GM23338 (cell line): ENCODE data around the gene HIBADH. TPM values are rescaled to one million over a fixed set of nuclear protein-coding genes. Genes with fewer than 3 reads are reported as not detected.

Experiments
- ATAC-seq: fragments of 200-7000 bp; cut with Tn5 transposase; 3 replicates; pipeline ENCODE4 v1.9.1; 2020
- DNase-seq: peaks from one replicate; pipeline ENCODE4 v3.0.0-alpha.2; 2015; ENCODE audit warnings: low spot score
- H2AFZ ChIP-seq: fragments of 200-600 bp; sonication (generic); 2 replicates; pipeline ENCODE4 v1.8.0; 2016; ENCODE audit warnings: antibody characterized with exemption, mild to moderate bottlenecking, moderate library complexity
- H3F3A ChIP-seq: fragments of 200-600 bp; sonication (generic); replicated peaks from 2 replicates; pipeline ENCODE4 v1.8.0; 2017; ENCODE audit warnings: antibody characterized with exemption, mixed run types, low read depth
- H3K27ac ChIP-seq: fragments of 200-600 bp; sonication (generic); 2 replicates; pipeline ENCODE4 v1.6.1; 2016; ENCODE audit warnings: low read depth
- H3K27me3 ChIP-seq: fragments of 200-600 bp; sonication (generic); 2 replicates; pipeline ENCODE4 v1.8.0; 2016; ENCODE audit warnings: mild to moderate bottlenecking, mixed run types, moderate library complexity; ENCODE audit not compliant: insufficient read depth
- H3K36me3 ChIP-seq: fragments of 200-600 bp; sonication (generic); 2 replicates; pipeline ENCODE4 v1.8.0; 2016; ENCODE audit warnings: mild to moderate bottlenecking; ENCODE audit not compliant: insufficient read depth
- H3K4me1 ChIP-seq: fragments of 200-600 bp; sonication (generic); 2 replicates; pipeline ENCODE4 v1.8.0; 2016; ENCODE audit warnings: mild to moderate bottlenecking, moderate library complexity; ENCODE audit not compliant: insufficient read depth
- H3K4me2 ChIP-seq: fragments of 200-600 bp; sonication (generic); 2 replicates; pipeline ENCODE4 v1.7.1; 2017; ENCODE audit warnings: mixed run types
- H3K4me3 ChIP-seq: fragments of 200-600 bp; sonication (generic); 2 replicates; pipeline ENCODE4 v1.6.1; 2016; ENCODE audit warnings: mixed run types
- H3K79me2 ChIP-seq: fragments of 200-600 bp; sonication (generic); replicated peaks from 2 replicates; pipeline ENCODE4 v1.8.0; 2017; ENCODE audit warnings: mild to moderate bottlenecking; ENCODE audit not compliant: insufficient read depth
- H3K9me2 ChIP-seq: fragments of 200-600 bp; sonication (generic); 2 replicates; pipeline ENCODE4 v1.8.0; 2017; ENCODE audit not compliant: insufficient read depth
- H4K20me1 ChIP-seq: fragments of 200-600 bp; sonication (generic); replicated peaks from 2 replicates; pipeline ENCODE4 v1.8.0; 2017; ENCODE audit warnings: mild to moderate bottlenecking; ENCODE audit not compliant: insufficient read depth
- H3K27ac Mint-ChIP-seq: 2 replicates; pipeline ENCODE4 v1.8.0; 2020; ENCODE audit warnings: inconsistent platforms, mild to moderate bottlenecking, moderate library complexity, mixed read lengths
- H3K27me3 Mint-ChIP-seq: 3 replicates; pipeline ENCODE4 v1.8.0; 2022; ENCODE audit warnings: low read depth, mild to moderate bottlenecking, moderate library complexity, mixed read lengths, inconsistent platforms; ENCODE audit not compliant: insufficient read depth, poor library complexity
- H3K36me3 Mint-ChIP-seq: 3 replicates; pipeline ENCODE4 v1.8.0; 2021; ENCODE audit warnings: low read depth, mild to moderate bottlenecking, inconsistent platforms, moderate library complexity, mixed read lengths
- H3K4me1 Mint-ChIP-seq: 3 replicates; pipeline ENCODE4 v1.8.0; 2020; ENCODE audit warnings: mild to moderate bottlenecking, inconsistent platforms, mixed read lengths
- H3K4me3 Mint-ChIP-seq: 3 replicates; pipeline ENCODE4 v1.8.0; 2021; ENCODE audit warnings: moderate library complexity, mild to moderate bottlenecking, inconsistent platforms, mixed read lengths
- H3K9me3 Mint-ChIP-seq: 3 replicates; pipeline ENCODE4 v1.8.0; 2020; ENCODE audit warnings: moderate library complexity, mild to moderate bottlenecking, inconsistent platforms, mixed read lengths
- CREB1 ChIP-seq: fragments of 250-450 bp; sonication (Bioruptor Pico); IDR thresholded peaks from 2 replicates; pipeline ENCODE4 v1.5.0; 2020; ENCODE audit warnings: low read depth, mild to moderate bottlenecking, moderate library complexity
- EZH2 ChIP-seq: fragments of 200-600 bp; sonication (generic); IDR thresholded peaks from one replicate; pipeline ENCODE4 v1.8.0; 2017; ENCODE audit warnings: antibody characterized with exemption, mild to moderate bottlenecking, low read depth; ENCODE audit not compliant: unreplicated experiment
- EZH2phosphoT487 ChIP-seq: fragments of 200-600 bp; sonication (generic); IDR thresholded peaks from one replicate; pipeline ENCODE4 v1.8.1; 2018; ENCODE audit warnings: antibody characterized with exemption; ENCODE audit not compliant: unreplicated experiment
- JUNB ChIP-seq: IDR thresholded peaks from one replicate; pipeline ENCODE4 v1.6.1; 2016; ENCODE audit warnings: antibody characterized with exemption; ENCODE audit not compliant: unreplicated experiment
- NANOG ChIP-seq: IDR thresholded peaks from 2 replicates; pipeline ENCODE4 v1.6.1; 2016; ENCODE audit warnings: antibody characterized with exemption, borderline replicate concordance
- POLR2AphosphoS5 ChIP-seq: IDR thresholded peaks from 2 replicates; pipeline ENCODE4 v1.6.1; 2016; ENCODE audit warnings: antibody characterized with exemption, low read depth
- STAT1 ChIP-seq: IDR thresholded peaks from one replicate; pipeline ENCODE4 v1.6.1; 2016; ENCODE audit warnings: antibody characterized with exemption; ENCODE audit not compliant: unreplicated experiment
- ZNF114 ChIP-seq: fragments of 250-450 bp; sonication (Bioruptor Pico); IDR thresholded peaks from 2 replicates; pipeline ENCODE4 v1.5.0; 2020; ENCODE audit warnings: mild to moderate bottlenecking, moderate library complexity
- ZNF331 ChIP-seq: fragments of 250-450 bp; sonication (Bioruptor Pico); IDR thresholded peaks from 2 replicates; pipeline ENCODE4 v1.5.0; 2020; ENCODE audit warnings: low read depth, mild to moderate bottlenecking, moderate library complexity
- polyA plus RNA-seq: library from polyadenylated mRNA; unstranded; fragments of >200 nt; fragmentation: Nextera tagmentation; extraction: Ambion mirVana; gene quantifications from 2 replicates; pipeline ENCODE4 v1.2.1, GENCODE V29; 2016
- total RNA-seq: library from RNA; depleted of rRNA; stranded (reverse); fragments of >200 nt; shearing (Covaris generic); gene quantifications from 2 replicates; pipeline ENCODE4 v1.2.3, GENCODE V29; 2014
- TF ChIP-seq, protein P1 (sequence below): fragments of 250-450 bp; sonication (Bioruptor Pico); IDR thresholded peaks from 2 replicates; pipeline ENCODE4 v1.5.0; 2020; ENCODE audit warnings: mild to moderate bottlenecking, moderate library complexity
- TF ChIP-seq, protein P2 (sequence below), 2 experiments: fragments of 200-600 bp in 1 of 2; sonication (generic) in 1 of 2; conservative IDR thresholded peaks; 2 replicates each; pipeline versions ENCODE4 v1.5.1 to v1.6.1; 2016 to 2017; ENCODE audit warnings: antibody characterized with exemption in 2 of 2, low read depth in 2 of 2, mild to moderate bottlenecking in 2 of 2, moderate library complexity in 1 of 2
- TF ChIP-seq, protein P3 (sequence below): IDR thresholded peaks from 2 replicates; pipeline ENCODE4 v1.6.1; 2016; ENCODE audit warnings: antibody characterized with exemption
- TF ChIP-seq, protein P4 (sequence below): IDR thresholded peaks from one replicate; pipeline ENCODE4 v1.6.1; 2018; ENCODE audit warnings: antibody characterized with exemption; ENCODE audit not compliant: unreplicated experiment

The HIBADH gene
- total and polyA plus RNA-seq, 2 experiments from 2014 or later: 31.3 to 57.0 TPM

DNA sequence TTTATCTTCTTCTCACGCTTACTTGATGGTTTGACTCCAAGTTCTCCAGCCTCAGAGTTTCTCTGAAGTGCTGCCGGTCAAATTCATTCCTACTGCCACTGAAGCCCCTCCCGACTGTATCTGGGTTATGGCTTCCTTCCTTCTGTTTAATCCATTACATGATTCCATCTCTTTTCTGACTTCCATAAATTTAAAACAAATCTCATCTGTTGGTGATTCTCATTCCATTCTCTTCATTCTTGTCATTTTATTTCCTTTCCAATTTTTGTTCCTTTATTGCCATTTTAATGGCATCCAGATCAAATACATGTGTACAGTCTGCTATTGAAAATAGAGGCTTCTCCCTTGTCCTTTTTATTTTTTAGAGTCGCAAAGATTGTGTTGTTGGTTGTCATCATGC, 25.4 kb upstream of the HIBADH start:
- H2AFZ ChIP-seq: no peak overlapping the region
- DNase-seq (no peak), ATAC-seq (no peak)
- no peaks in the 10 kb centered on the region for H3K79me2 ChIP-seq
- Mint-ChIP-seq H3K4me1 (peaks cover 10% of the 10 kb centered on the region), H3K27ac (no peak overlapping the region), H3K9me3 (no peaks in the 10 kb centered on the region), H3K27me3 (no peaks in the 10 kb centered on the region), H3K4me3 (no peak overlapping the region), H3K36me3 (no peaks in the 10 kb centered on the region)
- H3F3A ChIP-seq: no peaks in the 10 kb centered on the region
- no peak overlapping the region for H3K4me2 ChIP-seq
- H3K4me1 ChIP-seq: peaks cover 10% of the 10 kb centered on the region; the same call in 1 of the 2 replicates
- no peaks in the 10 kb centered on the region for H4K20me1 ChIP-seq
- no peak overlapping the region for H3K4me3 ChIP-seq
- H3K9me2 ChIP-seq: no peaks in the 10 kb centered on the region
- no peak for TF ChIP-seq EZH2phosphoT487
- TF ChIP-seq NANOG: no peak
- no peak for TF ChIP-seq EZH2
- TF ChIP-seq, protein P1, sequence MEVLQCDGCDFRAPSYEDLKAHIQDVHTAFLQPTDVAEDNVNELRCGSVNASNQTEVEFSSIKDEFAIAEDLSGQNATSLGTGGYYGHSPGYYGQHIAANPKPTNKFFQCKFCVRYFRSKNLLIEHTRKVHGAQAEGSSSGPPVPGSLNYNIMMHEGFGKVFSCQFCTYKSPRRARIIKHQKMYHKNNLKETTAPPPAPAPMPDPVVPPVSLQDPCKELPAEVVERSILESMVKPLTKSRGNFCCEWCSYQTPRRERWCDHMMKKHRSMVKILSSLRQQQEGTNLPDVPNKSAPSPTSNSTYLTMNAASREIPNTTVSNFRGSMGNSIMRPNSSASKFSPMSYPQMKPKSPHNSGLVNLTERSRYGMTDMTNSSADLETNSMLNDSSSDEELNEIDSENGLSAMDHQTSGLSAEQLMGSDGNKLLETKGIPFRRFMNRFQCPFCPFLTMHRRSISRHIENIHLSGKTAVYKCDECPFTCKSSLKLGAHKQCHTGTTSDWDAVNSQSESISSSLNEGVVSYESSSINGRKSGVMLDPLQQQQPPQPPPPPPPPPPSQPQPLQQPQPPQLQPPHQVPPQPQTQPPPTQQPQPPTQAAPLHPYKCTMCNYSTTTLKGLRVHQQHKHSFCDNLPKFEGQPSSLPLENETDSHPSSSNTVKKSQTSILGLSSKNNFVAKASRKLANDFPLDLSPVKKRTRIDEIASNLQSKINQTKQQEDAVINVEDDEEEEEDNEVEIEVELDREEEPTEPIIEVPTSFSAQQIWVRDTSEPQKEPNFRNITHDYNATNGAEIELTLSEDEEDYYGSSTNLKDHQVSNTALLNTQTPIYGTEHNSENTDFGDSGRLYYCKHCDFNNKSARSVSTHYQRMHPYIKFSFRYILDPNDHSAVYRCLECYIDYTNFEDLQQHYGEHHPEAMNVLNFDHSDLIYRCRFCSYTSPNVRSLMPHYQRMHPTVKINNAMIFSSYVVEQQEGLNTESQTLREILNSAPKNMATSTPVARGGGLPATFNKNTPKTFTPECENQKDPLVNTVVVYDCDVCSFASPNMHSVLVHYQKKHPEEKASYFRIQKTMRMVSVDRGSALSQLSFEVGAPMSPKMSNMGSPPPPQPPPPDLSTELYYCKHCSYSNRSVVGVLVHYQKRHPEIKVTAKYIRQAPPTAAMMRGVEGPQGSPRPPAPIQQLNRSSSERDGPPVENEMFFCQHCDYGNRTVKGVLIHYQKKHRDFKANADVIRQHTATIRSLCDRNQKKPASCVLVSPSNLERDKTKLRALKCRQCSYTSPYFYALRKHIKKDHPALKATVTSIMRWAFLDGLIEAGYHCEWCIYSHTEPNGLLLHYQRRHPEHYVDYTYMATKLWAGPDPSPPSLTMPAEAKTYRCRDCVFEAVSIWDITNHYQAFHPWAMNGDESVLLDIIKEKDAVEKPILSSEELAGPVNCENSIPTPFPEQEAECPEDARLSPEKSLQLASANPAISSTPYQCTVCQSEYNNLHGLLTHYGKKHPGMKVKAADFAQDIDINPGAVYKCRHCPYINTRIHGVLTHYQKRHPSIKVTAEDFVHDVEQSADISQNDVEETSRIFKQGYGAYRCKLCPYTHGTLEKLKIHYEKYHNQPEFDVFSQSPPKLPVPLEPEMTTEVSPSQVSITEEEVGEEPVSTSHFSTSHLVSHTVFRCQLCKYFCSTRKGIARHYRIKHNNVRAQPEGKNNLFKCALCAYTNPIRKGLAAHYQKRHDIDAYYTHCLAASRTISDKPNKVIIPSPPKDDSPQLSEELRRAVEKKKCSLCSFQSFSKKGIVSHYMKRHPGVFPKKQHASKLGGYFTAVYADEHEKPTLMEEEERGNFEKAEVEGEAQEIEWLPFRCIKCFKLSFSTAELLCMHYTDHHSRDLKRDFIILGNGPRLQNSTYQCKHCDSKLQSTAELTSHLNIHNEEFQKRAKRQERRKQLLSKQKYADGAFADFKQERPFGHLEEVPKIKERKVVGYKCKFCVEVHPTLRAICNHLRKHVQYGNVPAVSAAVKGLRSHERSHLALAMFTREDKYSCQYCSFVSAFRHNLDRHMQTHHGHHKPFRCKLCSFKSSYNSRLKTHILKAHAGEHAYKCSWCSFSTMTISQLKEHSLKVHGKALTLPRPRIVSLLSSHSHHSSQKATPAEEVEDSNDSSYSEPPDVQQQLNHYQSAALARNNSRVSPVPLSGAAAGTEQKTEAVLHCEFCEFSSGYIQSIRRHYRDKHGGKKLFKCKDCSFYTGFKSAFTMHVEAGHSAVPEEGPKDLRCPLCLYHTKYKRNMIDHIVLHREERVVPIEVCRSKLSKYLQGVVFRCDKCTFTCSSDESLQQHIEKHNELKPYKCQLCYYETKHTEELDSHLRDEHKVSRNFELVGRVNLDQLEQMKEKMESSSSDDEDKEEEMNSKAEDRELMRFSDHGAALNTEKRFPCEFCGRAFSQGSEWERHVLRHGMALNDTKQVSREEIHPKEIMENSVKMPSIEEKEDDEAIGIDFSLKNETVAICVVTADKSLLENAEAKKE: no peak
- no peak for TF ChIP-seq CREB1 (CRISPR knock-in tag)
- TF ChIP-seq, protein P2, sequence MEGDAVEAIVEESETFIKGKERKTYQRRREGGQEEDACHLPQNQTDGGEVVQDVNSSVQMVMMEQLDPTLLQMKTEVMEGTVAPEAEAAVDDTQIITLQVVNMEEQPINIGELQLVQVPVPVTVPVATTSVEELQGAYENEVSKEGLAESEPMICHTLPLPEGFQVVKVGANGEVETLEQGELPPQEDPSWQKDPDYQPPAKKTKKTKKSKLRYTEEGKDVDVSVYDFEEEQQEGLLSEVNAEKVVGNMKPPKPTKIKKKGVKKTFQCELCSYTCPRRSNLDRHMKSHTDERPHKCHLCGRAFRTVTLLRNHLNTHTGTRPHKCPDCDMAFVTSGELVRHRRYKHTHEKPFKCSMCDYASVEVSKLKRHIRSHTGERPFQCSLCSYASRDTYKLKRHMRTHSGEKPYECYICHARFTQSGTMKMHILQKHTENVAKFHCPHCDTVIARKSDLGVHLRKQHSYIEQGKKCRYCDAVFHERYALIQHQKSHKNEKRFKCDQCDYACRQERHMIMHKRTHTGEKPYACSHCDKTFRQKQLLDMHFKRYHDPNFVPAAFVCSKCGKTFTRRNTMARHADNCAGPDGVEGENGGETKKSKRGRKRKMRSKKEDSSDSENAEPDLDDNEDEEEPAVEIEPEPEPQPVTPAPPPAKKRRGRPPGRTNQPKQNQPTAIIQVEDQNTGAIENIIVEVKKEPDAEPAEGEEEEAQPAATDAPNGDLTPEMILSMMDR (conservative IDR thresholded peaks at IDR 0.05; ENCODE audit: low read depth in 2 of 2): no peak
- no peak for TF ChIP-seq POLR2AphosphoS5
- TF ChIP-seq JUNB: no peak
- TF ChIP-seq ZNF114 (CRISPR knock-in tag): no peak
- TF ChIP-seq, protein P3, sequence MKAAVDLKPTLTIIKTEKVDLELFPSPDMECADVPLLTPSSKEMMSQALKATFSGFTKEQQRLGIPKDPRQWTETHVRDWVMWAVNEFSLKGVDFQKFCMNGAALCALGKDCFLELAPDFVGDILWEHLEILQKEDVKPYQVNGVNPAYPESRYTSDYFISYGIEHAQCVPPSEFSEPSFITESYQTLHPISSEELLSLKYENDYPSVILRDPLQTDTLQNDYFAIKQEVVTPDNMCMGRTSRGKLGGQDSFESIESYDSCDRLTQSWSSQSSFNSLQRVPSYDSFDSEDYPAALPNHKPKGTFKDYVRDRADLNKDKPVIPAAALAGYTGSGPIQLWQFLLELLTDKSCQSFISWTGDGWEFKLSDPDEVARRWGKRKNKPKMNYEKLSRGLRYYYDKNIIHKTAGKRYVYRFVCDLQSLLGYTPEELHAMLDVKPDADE: no peak
- TF ChIP-seq, protein P4, sequence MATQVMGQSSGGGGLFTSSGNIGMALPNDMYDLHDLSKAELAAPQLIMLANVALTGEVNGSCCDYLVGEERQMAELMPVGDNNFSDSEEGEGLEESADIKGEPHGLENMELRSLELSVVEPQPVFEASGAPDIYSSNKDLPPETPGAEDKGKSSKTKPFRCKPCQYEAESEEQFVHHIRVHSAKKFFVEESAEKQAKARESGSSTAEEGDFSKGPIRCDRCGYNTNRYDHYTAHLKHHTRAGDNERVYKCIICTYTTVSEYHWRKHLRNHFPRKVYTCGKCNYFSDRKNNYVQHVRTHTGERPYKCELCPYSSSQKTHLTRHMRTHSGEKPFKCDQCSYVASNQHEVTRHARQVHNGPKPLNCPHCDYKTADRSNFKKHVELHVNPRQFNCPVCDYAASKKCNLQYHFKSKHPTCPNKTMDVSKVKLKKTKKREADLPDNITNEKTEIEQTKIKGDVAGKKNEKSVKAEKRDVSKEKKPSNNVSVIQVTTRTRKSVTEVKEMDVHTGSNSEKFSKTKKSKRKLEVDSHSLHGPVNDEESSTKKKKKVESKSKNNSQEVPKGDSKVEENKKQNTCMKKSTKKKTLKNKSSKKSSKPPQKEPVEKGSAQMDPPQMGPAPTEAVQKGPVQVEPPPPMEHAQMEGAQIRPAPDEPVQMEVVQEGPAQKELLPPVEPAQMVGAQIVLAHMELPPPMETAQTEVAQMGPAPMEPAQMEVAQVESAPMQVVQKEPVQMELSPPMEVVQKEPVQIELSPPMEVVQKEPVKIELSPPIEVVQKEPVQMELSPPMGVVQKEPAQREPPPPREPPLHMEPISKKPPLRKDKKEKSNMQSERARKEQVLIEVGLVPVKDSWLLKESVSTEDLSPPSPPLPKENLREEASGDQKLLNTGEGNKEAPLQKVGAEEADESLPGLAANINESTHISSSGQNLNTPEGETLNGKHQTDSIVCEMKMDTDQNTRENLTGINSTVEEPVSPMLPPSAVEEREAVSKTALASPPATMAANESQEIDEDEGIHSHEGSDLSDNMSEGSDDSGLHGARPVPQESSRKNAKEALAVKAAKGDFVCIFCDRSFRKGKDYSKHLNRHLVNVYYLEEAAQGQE: no peak
- no peak for TF ChIP-seq ZNF331 (CRISPR knock-in tag)
- no peak for TF ChIP-seq STAT1
- H3K36me3 ChIP-seq: no peaks in the 10 kb centered on the region
- H3K27ac ChIP-seq: no peak overlapping the region
- H3K27me3 ChIP-seq: no peaks in the 10 kb centered on the region
